ENCODE data around the gene PLCE1.

GRCh38 chr10:93963434-93963833, 30.3 kb upstream of the PLCE1 start:
- TF ChIP-seq JUN (IDR thresholded peaks at IDR 0.05; ENCODE audit: borderline replicate concordance, insufficient read depth, insufficient read length, low read depth) (no peak), FOS (IDR thresholded peaks at IDR 0.05; ENCODE audit: borderline replicate concordance, insufficient read depth, low read length) (no peak), POLR2A (IDR thresholded peaks at IDR 0.05; ENCODE audit: low read depth, low read length) (no peak), MYC (IDR thresholded peaks at IDR 0.05; ENCODE audit: low read depth, low read length) (no peak), POLR2AphosphoS5 (IDR thresholded peaks at IDR 0.05; ENCODE audit: insufficient read depth, low read depth, low read length) (no peak), EZH2 (IDR thresholded peaks at IDR 0.05; ENCODE audit: borderline replicate concordance, low read depth, low read length, severe bottlenecking) (no peak)
- TF ChIP-seq, protein P1, sequence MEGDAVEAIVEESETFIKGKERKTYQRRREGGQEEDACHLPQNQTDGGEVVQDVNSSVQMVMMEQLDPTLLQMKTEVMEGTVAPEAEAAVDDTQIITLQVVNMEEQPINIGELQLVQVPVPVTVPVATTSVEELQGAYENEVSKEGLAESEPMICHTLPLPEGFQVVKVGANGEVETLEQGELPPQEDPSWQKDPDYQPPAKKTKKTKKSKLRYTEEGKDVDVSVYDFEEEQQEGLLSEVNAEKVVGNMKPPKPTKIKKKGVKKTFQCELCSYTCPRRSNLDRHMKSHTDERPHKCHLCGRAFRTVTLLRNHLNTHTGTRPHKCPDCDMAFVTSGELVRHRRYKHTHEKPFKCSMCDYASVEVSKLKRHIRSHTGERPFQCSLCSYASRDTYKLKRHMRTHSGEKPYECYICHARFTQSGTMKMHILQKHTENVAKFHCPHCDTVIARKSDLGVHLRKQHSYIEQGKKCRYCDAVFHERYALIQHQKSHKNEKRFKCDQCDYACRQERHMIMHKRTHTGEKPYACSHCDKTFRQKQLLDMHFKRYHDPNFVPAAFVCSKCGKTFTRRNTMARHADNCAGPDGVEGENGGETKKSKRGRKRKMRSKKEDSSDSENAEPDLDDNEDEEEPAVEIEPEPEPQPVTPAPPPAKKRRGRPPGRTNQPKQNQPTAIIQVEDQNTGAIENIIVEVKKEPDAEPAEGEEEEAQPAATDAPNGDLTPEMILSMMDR (IDR thresholded peaks at IDR 0.05; ENCODE audit: extremely low read depth in 1 of 2, insufficient read depth in 1 of 2, low read depth in 1 of 2, low read length in 2 of 2): no peak

Data from endothelial cell of umbilical vein (primary cell).